K562 (cell line): ENCODE results near the gene FADS6. TPM values are rescaled to one million over a fixed set of nuclear protein-coding genes. Genes with fewer than 3 reads are reported as not detected.
A peak's percentile ranks its signal among the peaks of the same experiment; 100 is the strongest.

Source experiments
- CBX8 ChIP-seq: fragments of 200-600 bp; sonication (generic); IDR thresholded peaks from 2 replicates; pipeline ENCODE4 v1.6.1; 2012; ENCODE audit warnings: borderline replicate concordance, mixed run types, low read depth, mild to moderate bottlenecking, moderate library complexity, mixed read lengths, low read length, control low read depth, inconsistent platforms; ENCODE audit not compliant: poor library complexity, severe bottlenecking; ENCODE audit errors: extremely low read depth
- CREB3L1 ChIP-seq: fragments of 450-650 bp; IDR thresholded peaks from 2 replicates; pipeline ENCODE4 v1.6.1; 2014; ENCODE audit warnings: low read depth, mild to moderate bottlenecking, moderate library complexity, borderline replicate concordance
- ELF1 ChIP-seq: fragments of 200-800 bp; sonication (Bioruptor generic); IDR thresholded peaks from 2 replicates; pipeline ENCODE4 v1.6.1; 2016; ENCODE audit warnings: missing genetic modification characterization, missing compliant biosample characterization
- ETV5 ChIP-seq: sonication (generic); formaldehyde crosslinking; IDR thresholded peaks from 2 replicates; pipeline ENCODE4 v1.4.0; 2020; ENCODE audit warnings: low read depth, mild to moderate bottlenecking, missing genetic modification reagents
- GTF2A2 ChIP-seq: IDR thresholded peaks from 2 replicates; pipeline ENCODE4 v1.6.1; 2016; ENCODE audit warnings: mild to moderate bottlenecking, missing genetic modification characterization, missing compliant biosample characterization
- KDM4B ChIP-seq, 2 experiments: fragments of 450-650 bp in 1 of 2; sonication (generic) in 1 of 2; IDR thresholded peaks; 2 replicates each; pipeline ENCODE4 v1.6.1; 2016 to 2017; ENCODE audit warnings: borderline replicate concordance in 2 of 2, antibody characterized with exemption in 1 of 2, low read depth in 1 of 2, mild to moderate bottlenecking in 1 of 2
- MECOM ChIP-seq: fragments of 250-450 bp; sonication (Bioruptor Pico); IDR thresholded peaks from 2 replicates; pipeline ENCODE4 v1.8.0; 2022; ENCODE audit warnings: inconsistent platforms
- MEF2A ChIP-seq: IDR thresholded peaks from 2 replicates; pipeline ENCODE4 v1.6.1; 2011; ENCODE audit warnings: low read depth, mild to moderate bottlenecking, low read length, moderate library complexity; ENCODE audit not compliant: control insufficient read depth
- MEIS2 ChIP-seq: fragments of 450-650 bp; IDR thresholded peaks from 2 replicates; pipeline ENCODE4 v1.6.1; 2014; ENCODE audit warnings: mild to moderate bottlenecking; ENCODE audit not compliant: partially characterized antibody
- NBN ChIP-seq: fragments of 450-650 bp; IDR thresholded peaks from 2 replicates; pipeline ENCODE4 v1.6.1; 2016; ENCODE audit warnings: low read depth, mild to moderate bottlenecking
- NFIC ChIP-seq: fragments of 450-650 bp; IDR thresholded peaks from 2 replicates; pipeline ENCODE4 v1.6.1; 2017; ENCODE audit warnings: mild to moderate bottlenecking, inconsistent platforms
- RBM17 ChIP-seq: fragments of 200-400 bp; formaldehyde crosslinking; IDR thresholded peaks from 2 replicates; pipeline ENCODE4 v1.6.1; 2017; ENCODE audit warnings: low read depth, mild to moderate bottlenecking, low read length, borderline replicate concordance
- RBM22 ChIP-seq: fragments of 200-400 bp; formaldehyde crosslinking; IDR thresholded peaks from 2 replicates; pipeline ENCODE4 v1.6.1; 2018; ENCODE audit warnings: low read length, low read depth; ENCODE audit not compliant: poor library complexity, severe bottlenecking
- SFPQ ChIP-seq: fragments of 200-400 bp; formaldehyde crosslinking; IDR thresholded peaks from 2 replicates; pipeline ENCODE4 v1.6.1; 2017; ENCODE audit warnings: mild to moderate bottlenecking, low read depth, low read length, moderate library complexity
- SIX5 ChIP-seq, 2 experiments: IDR thresholded peaks; 2 replicates each; pipeline ENCODE4 v1.6.1; 2011; ENCODE audit warnings: low read length in 2 of 2, borderline replicate concordance in 1 of 2, low read depth in 1 of 2, mild to moderate bottlenecking in 1 of 2, moderate library complexity in 1 of 2; ENCODE audit not compliant: insufficient read depth in 1 of 2
- SMC3 ChIP-seq: conservative IDR thresholded peaks from 2 replicates; pipeline ENCODE4 v1.6.1; 2011; ENCODE audit warnings: low read depth, low read length, improper control_type of control experiment; ENCODE audit not compliant: insufficient read depth
- SRF ChIP-seq, 2 experiments: fragments of 250-450, 450-650 bp in 1 of 2; sonication (Bioruptor Pico) in 1 of 2; sonication (generic) in 1 of 2; formaldehyde crosslinking; IDR thresholded peaks; 2 replicates each; pipeline versions ENCODE4 v1.5.0 to v1.5.1; 2020 to 2022; ENCODE audit warnings: mild to moderate bottlenecking in 1 of 2, missing genetic modification reagents in 1 of 2
- TAF7 ChIP-seq: fragments of 450-650 bp; IDR thresholded peaks from 2 replicates; pipeline ENCODE4 v1.6.1; 2016; ENCODE audit warnings: missing genetic modification characterization, missing compliant biosample characterization
- U2AF1 ChIP-seq: fragments of 200-400 bp; formaldehyde crosslinking; optimal IDR thresholded peaks from 2 replicates; pipeline ENCODE3; 2017; ENCODE audit warnings: mild to moderate bottlenecking, low read depth, low read length, moderate library complexity
- U2AF2 ChIP-seq: fragments of 200-400 bp; formaldehyde crosslinking; optimal IDR thresholded peaks from 2 replicates; pipeline ENCODE3; 2017; ENCODE audit warnings: low read depth, mild to moderate bottlenecking, low read length
- USF2 ChIP-seq: sonication (generic); formaldehyde crosslinking; IDR thresholded peaks from 2 replicates; pipeline ENCODE4 v1.5.0; 2020; ENCODE audit warnings: missing genetic modification reagents
- ZNF384 ChIP-seq: IDR thresholded peaks from 2 replicates; pipeline ENCODE4 v1.6.1; 2012; ENCODE audit warnings: low read depth, low read length, improper control_type of control experiment
- ZNF445 ChIP-seq: fragments of 250-450 bp; sonication (Bioruptor Pico); IDR thresholded peaks from 2 replicates; pipeline ENCODE4 v1.4.0; 2020; ENCODE audit warnings: low read depth, mild to moderate bottlenecking, moderate library complexity
- ZNF695 ChIP-seq: fragments of 450-650 bp; formaldehyde crosslinking; IDR thresholded peaks from 2 replicates; pipeline ENCODE4 v1.4.0; 2020; ENCODE audit warnings: mild to moderate bottlenecking, moderate library complexity
- polyA plus RNA-seq, 8 experiments: library from polyadenylated mRNA; depleted of rRNA in 4 of 8; stranded (reverse) in 5 of 8; unstranded in 3 of 8; fragments of >200 nt; fragmentation: Nextera tagmentation in 2 of 8; fragmentation: Illumina TruSeq in 1 of 8; extraction: Ambion mirVana in 2 of 8; extraction: Trizol in 1 of 8; gene quantifications; 2 replicates each; pipeline versions ENCODE4 v1.2.1 to v1.2.3, GENCODE V29; 2011 to 2014; ENCODE audit warnings: inconsistent platforms in 1 of 8, missing spikeins in 1 of 8
- total RNA-seq, 7 experiments: library from RNA; depleted of rRNA in 6 of 7; stranded (reverse); fragments of >200 nt in 6 of 7; fragmentation: Illumina TruSeq in 2 of 7; extraction: Trizol in 2 of 7; gene quantifications; 2 replicates each; pipeline versions ENCODE4 v1.2.1 to v1.2.3, GENCODE V29; 2011 to 2021; ENCODE audit warnings: low replicate concordance in 1 of 7

The FADS6 gene
- total and polyA plus RNA-seq, 9 of the 15 experiments (the other 6 are each of a cell fraction or from before 2014, with no cell fraction given): 0.18 to 0.22 TPM; not detected in 7

GRCh38 chr17:74875977-74876593, 17.3 kb downstream of the FADS6 start (continued):
- TF ChIP-seq SFPQ (no peak), ZNF445 (CRISPR knock-in tag) (no peak), U2AF2 (no peak), U2AF1 (no peak), TAF7 (tag) (peak; percentile 63; the same call in 1 of the 2 replicates), ZNF384 (no peak), ELF1 (0 out of 2 replicates have a peak, but pooled peaks have one; percentile 7), MEIS2 (peak; percentile 74), RBM22 (no peak), MEF2A (no peak), ETV5 (CRISPR knock-in tag) (no peak), KDM4B (IDR thresholded peaks at IDR 0.05; ENCODE audit: borderline replicate concordance in 2 of 2, low read depth in 1 of 2) (peak in 1 of 2 experiments; percentile 24; a peak in 1 of 4 replicates), NFIC (peak; percentile 33; the same call in 1 of the 2 replicates), RBM17 (no peak), MECOM (CRISPR knock-in tag) (peak; percentile 57; the same call in 1 of the 2 replicates), SMC3 (no peak), USF2 (CRISPR knock-in tag) (no peak), CBX8 (no peak), ZNF695 (CRISPR knock-in tag) (no peak), NBN (peak; percentile 58; the same call in 1 of the 2 replicates), GTF2A2 (tag) (no peak), SIX5 (IDR thresholded peaks at IDR 0.05; ENCODE audit: borderline replicate concordance in 1 of 2, insufficient read depth in 1 of 2, low read depth in 1 of 2, low read length in 2 of 2) (no peak), SRF (CRISPR knock-in tag; IDR thresholded peaks at IDR 0.05) (no peak), CREB3L1 (no peak)
